Astrocyte (in vitro differentiated cells and primary cell): Measurements from ENCODE around the gene CNGB1. TPM values are rescaled to one million over a fixed set of nuclear protein-coding genes. Genes with fewer than 3 reads are reported as not detected.
A peak's percentile ranks its signal among the peaks of the same experiment; 100 is the strongest.
"Not testable (repeated sequence)": the region's sequence is repeated elsewhere in the genome, so short reads cannot be mapped to it uniquely, and the experiment has no call there.

Experiments used
- DNase-seq: peaks from one replicate; pipeline ENCODE4 v3.0.0-alpha.2; 2010; ENCODE audit warnings: low read depth
- FAIRE-seq: peaks from 2 replicates; lab custom pipeline; 2011; peaks lifted over from hg19 to GRCh38; lab: Jason Lieb, UNC
- H2AFZ ChIP-seq: 2 replicates; pipeline ENCODE4 v1.6.0; 2012; ENCODE audit warnings: low read depth, low read length, inconsistent platforms
- H3K27ac ChIP-seq: 2 replicates; pipeline ENCODE4 v1.5.1; 2011; ENCODE audit warnings: low read depth, low read length, inconsistent platforms
- H3K27me3 ChIP-seq: 2 replicates; pipeline ENCODE4 v1.6.0; 2011; ENCODE audit warnings: low read length, inconsistent platforms; ENCODE audit not compliant: insufficient read depth
- H3K36me3 ChIP-seq: 2 replicates; pipeline ENCODE4 v1.5.1; 2011; ENCODE audit warnings: low read length, inconsistent platforms; ENCODE audit not compliant: insufficient read depth
- H3K4me1 ChIP-seq: 2 replicates; pipeline ENCODE4 v1.5.1; 2011; ENCODE audit warnings: low read length, inconsistent platforms; ENCODE audit not compliant: insufficient read depth
- H3K4me2 ChIP-seq: 2 replicates; pipeline ENCODE4 v1.6.0; 2012; ENCODE audit warnings: low read length, inconsistent platforms
- H3K4me3 ChIP-seq: 2 replicates; pipeline ENCODE4 v1.5.1; 2011; ENCODE audit warnings: low read depth, mild to moderate bottlenecking, low read length, inconsistent platforms; ENCODE audit not compliant: insufficient read depth
- H3K79me2 ChIP-seq: 2 replicates; pipeline ENCODE4 v1.6.0; 2012; ENCODE audit warnings: mild to moderate bottlenecking, low read length, inconsistent platforms; ENCODE audit not compliant: insufficient read depth
- H3K9ac ChIP-seq: 2 replicates; pipeline ENCODE4 v1.6.0; 2012; ENCODE audit warnings: mild to moderate bottlenecking, low read length, inconsistent platforms
- H3K9me3 ChIP-seq: 2 replicates; pipeline ENCODE4 v1.5.1; 2012; ENCODE audit warnings: low read depth, mild to moderate bottlenecking, low read length, inconsistent platforms; ENCODE audit not compliant: insufficient read depth
- H4K20me1 ChIP-seq: 2 replicates; pipeline ENCODE4 v1.6.0; 2012; ENCODE audit warnings: low read length, inconsistent platforms; ENCODE audit not compliant: insufficient read depth
- H3K27ac Mint-ChIP-seq: one replicate; pipeline ENCODE4 v1.8.0; 2021; ENCODE audit warnings: mild to moderate bottlenecking, mixed read lengths; ENCODE audit not compliant: unreplicated experiment
- H3K27me3 Mint-ChIP-seq: one replicate; pipeline ENCODE4 v1.8.0; 2021; ENCODE audit warnings: low read depth, mixed read lengths; ENCODE audit not compliant: unreplicated experiment
- H3K36me3 Mint-ChIP-seq: one replicate; pipeline ENCODE4 v1.8.0; 2021; ENCODE audit warnings: low read depth, mixed read lengths; ENCODE audit not compliant: unreplicated experiment
- H3K4me1 Mint-ChIP-seq: one replicate; pipeline ENCODE4 v1.8.0; 2021; ENCODE audit warnings: low read depth, mixed read lengths; ENCODE audit not compliant: unreplicated experiment
- H3K4me3 Mint-ChIP-seq: one replicate; pipeline ENCODE4 v1.8.0; 2021; ENCODE audit warnings: mild to moderate bottlenecking, moderate library complexity, mixed read lengths; ENCODE audit not compliant: unreplicated experiment
- H3K9me3 Mint-ChIP-seq: one replicate; pipeline ENCODE4 v1.8.0; 2021; ENCODE audit warnings: mild to moderate bottlenecking, mixed read lengths; ENCODE audit not compliant: unreplicated experiment
- CTCF ChIP-seq: IDR thresholded peaks from 2 replicates; pipeline ENCODE4 v1.5.1; 2011; ENCODE audit warnings: low read depth, mild to moderate bottlenecking, inconsistent platforms, low read length, moderate library complexity; ENCODE audit not compliant: insufficient read depth
- EZH2 ChIP-seq: IDR thresholded peaks from 2 replicates; pipeline ENCODE4 v1.6.1; 2012; ENCODE audit warnings: mild to moderate bottlenecking, low read length, inconsistent platforms; ENCODE audit not compliant: insufficient read depth
- total RNA-seq: library from RNA; stranded (reverse); gene quantifications from 2 replicates; pipeline ENCODE4 v1.2.1, GENCODE V29; 2021

Gene CNGB1
- total RNA-seq, 1 donor from 2014 or later = not detected

DNA sequence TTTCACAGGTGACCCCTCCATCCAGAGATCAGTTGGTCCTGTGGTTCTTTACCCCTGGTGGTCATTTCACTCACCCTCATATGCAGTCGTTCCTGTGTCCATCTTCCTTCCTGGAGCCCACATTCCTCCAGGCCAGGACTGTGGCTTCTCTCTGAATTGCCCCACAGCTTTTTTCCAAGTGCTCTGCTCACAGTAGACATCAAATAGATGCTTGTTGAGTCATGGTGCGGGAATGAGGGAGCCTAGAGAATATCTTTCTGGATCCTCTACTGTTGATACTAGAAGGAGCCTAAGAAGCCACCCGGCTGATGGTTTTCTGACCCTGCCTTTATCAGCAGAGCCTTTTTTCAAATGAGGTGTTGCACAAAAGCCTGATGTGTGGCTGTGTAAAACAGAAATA lies 40.7 kb upstream of the CNGB1 start:
- Histone ChIP-seq H4K20me1 (peaks cover 23% of the 10 kb centered on the region), H3K36me3 (peaks cover 10% of the 10 kb centered on the region), H3K4me2 (peak overlapping the region; percentile 58), H3K9me3 (no peaks in the 10 kb centered on the region), H3K4me1 (peaks cover 18% of the 10 kb centered on the region), H3K27me3 (no peaks in the 10 kb centered on the region), H3K79me2 (peaks cover 12% of the 10 kb centered on the region), H2AFZ (no peak overlapping the region), H3K9ac (peak overlapping the region; percentile 3), H3K4me3 (no peak overlapping the region), H3K27ac (peak overlapping the region; percentile 25)
- TF ChIP-seq CTCF = no peak
- no peak for TF ChIP-seq EZH2
- Mint-ChIP-seq H3K36me3 (peaks cover 15% of the 10 kb centered on the region), H3K9me3 (no peaks in the 10 kb centered on the region), H3K27me3 (no peaks in the 10 kb centered on the region), H3K4me1 (peaks cover 21% of the 10 kb centered on the region), H3K4me3 (no peak overlapping the region), H3K27ac (peak overlapping the region; percentile 72)
- peak; percentile 79 for FAIRE-seq
- peak; percentile 74 for DNase-seq

DNA sequence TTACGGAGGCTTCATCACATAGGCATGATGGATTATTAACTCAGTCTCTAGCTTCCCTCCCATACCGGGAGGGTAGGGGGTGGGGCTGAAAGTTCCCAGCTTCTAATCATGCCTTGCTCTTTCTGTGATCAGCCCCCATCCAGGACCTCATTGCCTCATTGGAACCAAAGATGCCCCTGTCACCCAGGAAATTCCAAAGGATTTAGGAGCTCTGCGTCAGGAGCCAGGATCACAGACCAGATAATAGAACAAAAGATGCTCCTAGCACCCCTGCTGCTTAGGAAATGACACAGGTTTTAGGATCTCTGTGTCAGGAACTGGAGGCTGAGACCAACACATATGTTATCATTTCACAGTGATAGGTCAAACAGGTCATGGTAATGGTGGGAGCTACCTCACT lies 40.0 kb upstream of the CNGB1 start:
- no peaks in the 10 kb centered on the region for H3K9me3 Mint-ChIP-seq
- H3K9ac ChIP-seq = peak overlapping the region; percentile 3
- H3K36me3 Mint-ChIP-seq = peaks cover 16% of the 10 kb centered on the region
- peaks cover 18% of the 10 kb centered on the region for H3K4me1 ChIP-seq
- FAIRE-seq = no peak
- H3K27ac Mint-ChIP-seq = peak overlapping the region; percentile 58
- H3K4me1 Mint-ChIP-seq = peaks cover 21% of the 10 kb centered on the region
- H3K79me2 ChIP-seq = peaks cover 12% of the 10 kb centered on the region
- peaks cover 20% of the 10 kb centered on the region for H4K20me1 ChIP-seq
- peaks cover 10% of the 10 kb centered on the region for H3K36me3 ChIP-seq
- TF ChIP-seq EZH2 = no peak
- no peak for TF ChIP-seq CTCF
- no peak for DNase-seq
- H3K4me3 Mint-ChIP-seq = no peak overlapping the region
- no peaks in the 10 kb centered on the region for H3K9me3 ChIP-seq
- H3K27ac ChIP-seq = no peak overlapping the region
- peak overlapping the region; percentile 58 for H3K4me2 ChIP-seq
- H3K27me3 Mint-ChIP-seq = no peaks in the 10 kb centered on the region
- no peaks in the 10 kb centered on the region for H3K27me3 ChIP-seq
- no peak overlapping the region for H2AFZ ChIP-seq
- no peak overlapping the region for H3K4me3 ChIP-seq

DNA sequence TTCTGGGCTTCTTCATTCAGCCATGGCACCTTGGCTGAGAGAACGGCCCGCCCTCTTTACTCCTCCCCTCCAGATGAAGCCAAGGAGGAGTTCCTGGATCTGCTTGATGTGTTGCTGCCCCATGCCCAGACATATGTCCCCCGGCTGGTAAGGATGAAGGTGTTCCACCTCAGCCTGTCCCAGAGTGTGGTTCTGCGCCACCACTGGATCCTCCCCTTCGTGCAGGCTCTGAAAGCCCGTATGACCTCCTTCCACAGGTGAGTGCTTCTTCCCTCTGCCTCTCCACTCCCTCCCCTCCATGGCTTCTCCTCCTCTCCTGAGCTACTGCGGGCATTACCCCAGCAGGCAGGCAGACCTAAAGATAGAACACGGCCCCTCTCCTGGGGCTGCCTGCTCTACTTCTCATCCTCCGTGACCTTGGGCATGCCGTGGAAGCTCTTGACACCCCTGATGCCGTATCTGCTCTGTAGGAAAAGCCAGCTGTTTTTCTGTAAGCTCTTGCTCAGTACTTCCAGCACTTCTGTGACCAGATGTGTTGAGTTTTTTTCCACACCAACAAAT lies 39.0 kb upstream of the CNGB1 start:
- H3K79me2 ChIP-seq = peaks cover 12% of the 10 kb centered on the region
- H3K9ac ChIP-seq = no peak overlapping the region
- peaks cover 16% of the 10 kb centered on the region for H3K36me3 Mint-ChIP-seq
- H3K4me1 Mint-ChIP-seq = peaks cover 21% of the 10 kb centered on the region
- FAIRE-seq (no peak), DNase-seq (no peak)
- no peaks in the 10 kb centered on the region for H3K27me3 Mint-ChIP-seq
- TF ChIP-seq EZH2 (no peak), CTCF (no peak)
- H3K4me3 Mint-ChIP-seq = no peak overlapping the region
- H3K4me3 ChIP-seq = no peak overlapping the region
- H3K9me3 ChIP-seq = no peaks in the 10 kb centered on the region
- H2AFZ ChIP-seq = no peak overlapping the region
- H3K4me2 ChIP-seq = no peak overlapping the region
- H3K27ac Mint-ChIP-seq = no peak overlapping the region
- no peaks in the 10 kb centered on the region for H3K9me3 Mint-ChIP-seq
- peaks cover 20% of the 10 kb centered on the region for H3K4me1 ChIP-seq
- H4K20me1 ChIP-seq = peaks cover 18% of the 10 kb centered on the region
- peaks cover 10% of the 10 kb centered on the region for H3K36me3 ChIP-seq
- H3K27me3 ChIP-seq = no peaks in the 10 kb centered on the region
- no peak overlapping the region for H3K27ac ChIP-seq

GRCh38 chr16:58004736-58005135 lies 33.8 kb upstream of the CNGB1 start:
- H2AFZ ChIP-seq, H3K9me3 Mint-ChIP-seq, H3K9ac ChIP-seq, H3K27ac Mint-ChIP-seq, H3K4me3 ChIP-seq, H3K36me3 ChIP-seq, DNase-seq, H3K9me3 ChIP-seq, H3K36me3 Mint-ChIP-seq, H3K27me3 Mint-ChIP-seq, H3K27me3 ChIP-seq, FAIRE-seq, H3K27ac ChIP-seq: not testable (repeated sequence)
- H3K4me2 ChIP-seq = peak overlapping the region; percentile 40
- H3K79me2 ChIP-seq = peaks cover 21% of the 10 kb centered on the region
- Mint-ChIP-seq H3K4me3 (peak overlapping the region; percentile 7), H3K4me1 (peaks cover 10% of the 10 kb centered on the region)
- peaks cover 28% of the 10 kb centered on the region for H4K20me1 ChIP-seq
- peaks cover 14% of the 10 kb centered on the region for H3K4me1 ChIP-seq
